Measurements from ENCODE around the gene PCA3.

The PCA3 gene

DNA sequence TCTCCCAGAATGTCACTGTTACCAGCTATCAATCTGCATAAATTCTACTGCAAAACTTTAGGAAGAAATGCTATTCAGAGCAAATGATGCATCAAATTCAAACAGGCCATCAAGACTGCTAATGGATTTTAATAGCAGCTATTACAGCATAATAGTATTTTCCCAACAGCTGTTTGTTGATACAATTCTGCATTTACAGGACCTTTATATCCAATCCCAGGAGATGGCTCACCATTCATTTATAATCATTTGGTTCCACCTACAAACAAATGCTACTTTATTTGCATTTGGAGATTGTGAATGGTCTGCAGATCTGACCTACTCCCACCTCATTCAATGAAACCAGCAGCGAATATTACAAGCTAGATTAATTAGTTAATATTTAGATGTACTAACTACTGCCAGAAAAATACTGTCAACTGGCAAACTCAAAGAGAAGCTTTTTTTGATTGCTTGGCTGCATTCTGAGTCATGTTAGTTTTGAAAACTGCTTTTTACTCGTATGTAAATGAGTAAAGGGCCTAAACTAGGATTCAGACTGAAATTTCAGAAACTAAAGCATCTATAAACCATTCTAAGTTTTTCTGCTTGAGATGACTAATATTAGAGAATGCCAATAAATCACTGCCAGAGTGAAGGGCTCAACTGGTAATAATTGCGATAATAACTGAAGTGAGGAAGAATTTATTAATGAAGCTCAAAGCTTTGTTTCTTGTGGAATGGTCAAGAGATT is 7.1 kb upstream of the PCA3 start:
- DNase-seq (ENCODE audit: low read depth, low spot score) = no peak

DNA sequence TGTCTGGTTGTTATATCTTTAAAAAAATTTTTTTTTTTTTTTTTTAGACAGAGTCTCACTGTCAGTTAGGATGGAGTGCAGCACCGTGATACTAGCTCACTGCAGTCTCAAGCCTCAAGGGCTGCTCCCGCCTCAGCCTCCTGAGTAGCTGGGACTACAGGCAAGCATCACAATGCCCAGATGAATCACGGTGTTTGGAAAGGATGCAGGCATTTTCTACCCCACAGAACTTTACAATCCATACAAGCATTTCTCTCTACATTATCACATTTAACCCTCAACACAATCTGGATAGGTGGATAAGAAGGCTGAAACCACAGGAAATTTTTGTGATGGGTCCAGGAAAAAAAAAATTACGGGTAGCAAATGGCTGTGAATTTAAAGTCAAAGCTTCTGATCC is 5.8 kb upstream of the PCA3 start:
- no peak for DNase-seq (ENCODE audit: low read depth, low spot score)

- DNase-seq (ENCODE audit: low read depth, low spot score) = no peak
These were observed 4.5 kb upstream of the PCA3 start for GRCh38 chr9:76759732-76760131.

- no peak for DNase-seq (ENCODE audit: low read depth, low spot score)
These were observed 2.8 kb upstream of the PCA3 start for GRCh38 chr9:76761448-76761847.

GRCh38 chr9:76766126-76766525 is 1.9 kb downstream of the PCA3 start:
- DNase-seq (ENCODE audit: low read depth, low spot score) = no peak

- no peak for DNase-seq (ENCODE audit: low read depth, low spot score)
These were observed 8.6 kb downstream of the PCA3 start for GRCh38 chr9:76772686-76773445.

DNA sequence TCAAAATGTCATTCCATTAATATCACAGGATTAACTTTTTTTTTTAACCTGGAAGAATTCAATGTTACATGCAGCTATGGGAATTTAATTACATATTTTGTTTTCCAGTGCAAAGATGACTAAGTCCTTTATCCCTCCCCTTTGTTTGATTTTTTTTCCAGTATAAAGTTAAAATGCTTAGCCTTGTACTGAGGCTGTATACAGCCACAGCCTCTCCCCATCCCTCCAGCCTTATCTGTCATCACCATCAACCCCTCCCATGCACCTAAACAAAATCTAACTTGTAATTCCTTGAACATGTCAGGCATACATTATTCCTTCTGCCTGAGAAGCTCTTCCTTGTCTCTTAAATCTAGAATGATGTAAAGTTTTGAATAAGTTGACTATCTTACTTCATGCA is 20.6 kb downstream of the PCA3 start:
- DNase-seq (ENCODE audit: low read depth, low spot score) = no peak

GRCh38 chr9:76785501-76785900 is 21.3 kb downstream of the PCA3 start:
- no peak for DNase-seq (ENCODE audit: low read depth, low spot score)

DNA sequence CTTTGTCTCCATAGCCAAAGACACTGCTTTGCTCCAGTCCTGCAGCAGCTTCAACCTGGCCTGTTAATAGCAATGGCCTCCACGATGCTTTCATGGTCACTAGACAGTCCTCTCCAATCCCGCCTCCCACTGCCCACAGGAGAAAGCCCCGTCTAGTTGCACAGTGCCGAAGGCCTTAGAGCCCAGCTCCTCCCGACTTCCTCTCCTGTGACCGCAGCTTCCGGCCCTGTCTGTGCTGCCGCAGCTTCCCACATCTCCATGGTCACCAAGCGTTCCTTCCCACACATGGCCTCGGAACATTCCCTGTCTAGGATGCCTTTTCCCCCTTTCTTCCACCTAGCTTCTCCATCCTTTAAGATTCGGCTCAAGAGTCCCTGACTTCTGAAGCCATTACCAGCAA is 23.4 kb downstream of the PCA3 start:
- no peak for DNase-seq (ENCODE audit: low read depth, low spot score)

DNA sequence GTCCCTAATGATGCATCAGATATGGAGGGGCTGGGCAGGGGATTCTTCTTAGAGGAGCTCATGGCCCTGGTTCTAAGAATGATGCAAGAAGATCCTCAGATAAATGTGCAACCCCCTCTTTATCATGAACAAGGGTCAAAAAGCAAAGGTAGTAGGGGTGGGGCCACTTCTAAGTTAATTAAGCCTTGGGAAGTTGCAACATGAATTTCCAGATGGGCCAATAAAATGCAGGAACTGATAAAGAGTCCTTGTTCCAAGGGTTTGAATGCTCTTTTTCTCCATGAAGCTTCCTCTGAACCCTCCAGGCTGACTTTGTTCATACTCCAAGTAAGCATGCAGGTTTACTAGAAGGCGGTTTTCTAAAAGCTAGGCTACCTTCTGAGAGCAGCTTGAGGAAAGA is 25.6 kb downstream of the PCA3 start:
- DNase-seq (ENCODE audit: low read depth, low spot score) = no peak

- DNase-seq (ENCODE audit: low read depth, low spot score) = no peak
These were observed 29.7 kb downstream of the PCA3 start for GRCh38 chr9:76793784-76794431.

- DNase-seq (ENCODE audit: low read depth, low spot score) = no peak
These were observed 32.1 kb downstream of the PCA3 start for GRCh38 chr9:76796296-76796695.

GRCh38 chr9:76798527-76798926 is 34.3 kb downstream of the PCA3 start:
- no peak for DNase-seq (ENCODE audit: low read depth, low spot score)

GRCh38 chr9:76799473-76799872 is 35.2 kb downstream of the PCA3 start:
- DNase-seq (ENCODE audit: low read depth, low spot score) = no peak

DNA sequence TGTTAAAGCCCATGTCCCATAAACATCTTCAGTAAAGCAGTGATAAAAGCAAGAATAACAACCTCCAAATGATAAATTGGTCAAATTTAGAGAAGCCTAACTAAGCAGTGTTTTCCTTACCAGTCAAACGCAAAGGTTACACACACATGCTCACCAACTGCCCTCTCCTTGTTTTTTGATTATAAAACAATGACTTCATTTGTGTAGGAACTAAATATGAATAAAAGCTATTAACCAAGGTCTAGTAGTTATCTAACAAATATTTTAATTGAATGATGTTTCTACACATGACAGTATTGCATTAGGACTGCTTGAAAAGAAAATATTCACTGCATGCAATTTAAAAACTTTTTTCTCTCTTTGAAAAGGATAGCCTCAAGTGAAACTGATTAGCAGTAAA is 36.7 kb downstream of the PCA3 start:
- DNase-seq (ENCODE audit: low read depth, low spot score) = no peak

DNA sequence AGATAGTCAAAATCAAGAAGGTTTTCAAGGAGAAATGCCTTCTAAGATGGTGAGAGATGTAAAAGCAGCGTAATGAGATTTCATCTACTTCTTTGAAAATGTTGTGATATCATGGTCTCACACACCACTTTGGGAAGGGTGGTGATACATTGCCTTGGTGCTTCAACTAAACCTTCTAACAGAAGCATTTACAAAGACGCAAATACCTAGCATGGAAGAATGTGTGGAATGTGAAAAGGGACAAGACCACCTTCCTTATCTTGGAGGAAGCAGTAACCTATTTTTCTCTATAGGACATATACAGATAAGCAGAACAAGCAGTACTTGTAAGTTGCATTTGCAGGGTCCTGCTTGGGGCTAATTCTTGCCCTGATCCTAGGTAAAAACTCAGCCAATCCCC is 38.8 kb downstream of the PCA3 start:
- DNase-seq (ENCODE audit: low read depth, low spot score) = peak; percentile 6

DNA sequence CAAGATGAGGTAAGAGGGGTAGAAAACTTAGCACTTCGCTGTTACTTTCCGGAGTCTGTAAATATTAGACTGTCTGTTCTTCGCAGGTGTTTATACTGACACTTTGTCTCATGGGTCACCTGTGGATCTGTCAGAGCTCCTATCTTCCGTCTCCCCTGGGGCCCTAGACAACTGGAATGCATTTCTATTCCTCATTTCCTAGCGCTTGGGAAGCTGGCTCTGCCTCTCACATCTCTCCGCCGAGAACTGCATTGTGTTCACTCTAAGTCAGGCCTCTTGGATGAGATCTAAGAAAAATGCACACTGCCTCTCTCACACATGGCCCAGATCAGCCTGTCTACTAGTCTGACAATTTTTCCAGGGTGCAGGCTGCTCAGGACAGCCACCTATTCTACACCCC is 39.5 kb downstream of the PCA3 start:
- peak; percentile 18 for DNase-seq (ENCODE audit: low read depth, low spot score)

DNA sequence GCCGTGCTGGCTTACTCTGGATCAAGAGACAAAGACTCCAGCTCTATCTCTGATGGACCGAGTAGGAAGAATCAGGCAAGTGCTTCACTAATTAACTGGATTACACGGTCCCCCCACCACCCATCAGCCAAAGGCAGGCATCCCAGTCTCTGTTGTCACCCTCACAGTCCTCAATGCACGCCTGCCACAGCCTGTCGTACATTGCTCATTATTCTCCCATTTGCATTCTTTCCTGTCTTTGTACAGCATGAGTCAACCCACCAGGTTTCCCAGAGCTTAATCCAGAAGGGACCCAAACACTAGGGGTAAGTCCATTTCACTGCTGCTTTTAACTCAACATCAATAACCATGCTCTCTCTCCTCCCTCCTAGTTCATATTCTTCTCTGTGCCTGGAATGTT is 44.4 kb downstream of the PCA3 start:
- DNase-seq (ENCODE audit: low read depth, low spot score) = no peak

- DNase-seq (ENCODE audit: low read depth, low spot score) = peak; percentile 37
These were observed 46.2 kb downstream of the PCA3 start for GRCh38 chr9:76810377-76810957.

DNA sequence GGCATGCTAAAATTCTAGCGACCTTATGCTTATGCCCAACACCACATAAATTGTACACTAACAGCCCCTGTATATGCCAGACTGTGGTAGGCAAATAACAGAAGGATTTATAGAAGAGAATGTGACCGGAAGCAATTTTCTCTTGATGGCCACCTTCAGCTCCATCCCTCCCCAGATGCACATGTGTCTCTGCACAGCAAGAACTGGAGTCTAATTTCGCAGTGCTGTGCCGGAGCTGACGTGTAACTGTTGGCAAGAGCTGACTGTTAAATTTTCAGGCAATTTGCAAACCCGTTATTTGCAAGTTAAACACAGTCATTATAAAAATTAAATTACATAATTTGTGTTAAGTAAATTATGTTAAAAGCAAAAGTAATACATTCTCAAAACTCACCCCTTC is 48.4 kb downstream of the PCA3 start:
- no peak for DNase-seq (ENCODE audit: low read depth, low spot score)

DNA sequence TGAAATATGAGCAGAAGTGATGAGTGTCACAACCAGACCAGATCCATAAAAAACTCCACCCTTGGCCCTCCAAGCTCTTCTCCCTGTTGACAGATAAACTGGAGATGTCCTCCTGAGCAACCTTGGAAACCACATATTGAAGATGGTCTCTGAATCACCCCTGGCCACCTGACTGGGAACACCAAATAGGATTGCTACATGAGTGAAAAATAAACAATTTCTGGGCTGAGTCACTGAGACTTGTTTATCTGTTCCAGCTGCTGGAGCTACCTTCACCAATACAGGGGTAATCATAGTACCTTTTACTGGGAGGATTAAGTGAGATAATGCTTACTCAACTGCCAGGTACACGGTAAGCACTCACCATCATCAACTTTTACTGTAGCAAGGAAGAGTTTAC is 53.3 kb downstream of the PCA3 start:
- no peak for DNase-seq (ENCODE audit: low read depth, low spot score)

DNA sequence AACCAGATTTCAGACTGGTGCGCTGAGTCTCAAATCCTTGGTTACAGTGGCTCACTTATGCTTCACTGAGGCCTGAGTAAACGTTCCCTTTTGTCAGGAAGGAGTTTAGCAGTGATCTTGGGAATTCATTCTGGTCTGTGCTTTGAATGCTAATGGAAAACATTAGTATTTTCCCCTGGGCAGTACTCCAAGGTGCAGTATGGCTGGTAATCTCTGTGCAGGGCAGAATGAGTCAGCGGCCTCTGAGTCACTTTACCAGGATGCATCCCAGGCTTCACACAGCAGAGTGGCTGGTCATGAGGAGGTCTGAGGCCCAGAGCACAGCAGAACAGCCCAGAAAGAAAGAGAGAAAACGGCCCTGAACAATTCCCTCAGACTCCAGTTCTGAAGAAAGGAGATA is 54.0 kb downstream of the PCA3 start:
- DNase-seq (ENCODE audit: low read depth, low spot score) = peak; percentile 83

GRCh38 chr9:76820431-76820830 is 56.2 kb downstream of the PCA3 start:
- no peak for DNase-seq (ENCODE audit: low read depth, low spot score)

All from ELF-1 (cell line).